Activated CD8-positive, alpha-beta T cell treated with anti-CD3 and anti-CD28 coated beads, Interleukin-2, amount 10 ng/mL, durations not matched to agents 7 days and 5 days (primary cell): ENCODE data around the gene TRAF3IP1. TPM values are rescaled to one million over a fixed set of nuclear protein-coding genes. Genes with fewer than 3 reads are reported as not detected.
"Not testable (repeated sequence)": the region's sequence is repeated elsewhere in the genome, so short reads cannot be mapped to it uniquely, and the experiment has no call there.

Experiments
- ATAC-seq: fragments of 150-1000 bp; cut with Tn5 transposase; one replicate; pipeline ENCODE4 v1.10.0; 2021; ENCODE audit warnings: moderate library complexity
- CTCF ChIA-PET: fragments of 350-600 bp; sonication (Branson Sonifier 250); formaldehyde crosslinking; loops from one replicate; lab custom pipeline; 2021; ENCODE audit warnings: antibody characterized with exemption; lab: Charles Lee
- POLR2A ChIA-PET: fragments of 350-600 bp; sonication (Branson Sonifier 250); formaldehyde crosslinking; loops from one replicate; lab custom pipeline; 2021; ENCODE audit warnings: antibody characterized with exemption; lab: Charles Lee
- DNase-seq: peaks from one replicate; pipeline ENCODE4 v3.0.0-alpha.2; 2020
- H3K27ac Mint-ChIP-seq: one replicate; pipeline ENCODE4 v1.8.0; 2021; ENCODE audit warnings: mild to moderate bottlenecking, mixed read lengths
- H3K27me3 Mint-ChIP-seq: one replicate; pipeline ENCODE4 v1.8.0; 2021; ENCODE audit warnings: low read depth, mixed read lengths
- H3K36me3 Mint-ChIP-seq: one replicate; pipeline ENCODE4 v1.8.0; 2021; ENCODE audit warnings: low read depth, mixed read lengths
- H3K4me1 Mint-ChIP-seq: one replicate; pipeline ENCODE4 v1.8.0; 2021; ENCODE audit warnings: low read depth, mixed read lengths
- H3K4me3 Mint-ChIP-seq: one replicate; pipeline ENCODE4 v1.8.0; 2021; ENCODE audit warnings: mild to moderate bottlenecking, mixed read lengths
- H3K9me3 Mint-ChIP-seq: one replicate; pipeline ENCODE4 v1.8.0; 2022; ENCODE audit warnings: mixed read lengths; ENCODE audit not compliant: insufficient read depth
- total RNA-seq, 2 experiments: library from RNA; stranded (reverse); gene quantifications; one replicate each; pipeline ENCODE4 v1.2.3, GENCODE V29; 2021

The TRAF3IP1 gene
- total RNA-seq, 2 experiments from 2014 or later, result 7.1 to 7.5 TPM

DNA sequence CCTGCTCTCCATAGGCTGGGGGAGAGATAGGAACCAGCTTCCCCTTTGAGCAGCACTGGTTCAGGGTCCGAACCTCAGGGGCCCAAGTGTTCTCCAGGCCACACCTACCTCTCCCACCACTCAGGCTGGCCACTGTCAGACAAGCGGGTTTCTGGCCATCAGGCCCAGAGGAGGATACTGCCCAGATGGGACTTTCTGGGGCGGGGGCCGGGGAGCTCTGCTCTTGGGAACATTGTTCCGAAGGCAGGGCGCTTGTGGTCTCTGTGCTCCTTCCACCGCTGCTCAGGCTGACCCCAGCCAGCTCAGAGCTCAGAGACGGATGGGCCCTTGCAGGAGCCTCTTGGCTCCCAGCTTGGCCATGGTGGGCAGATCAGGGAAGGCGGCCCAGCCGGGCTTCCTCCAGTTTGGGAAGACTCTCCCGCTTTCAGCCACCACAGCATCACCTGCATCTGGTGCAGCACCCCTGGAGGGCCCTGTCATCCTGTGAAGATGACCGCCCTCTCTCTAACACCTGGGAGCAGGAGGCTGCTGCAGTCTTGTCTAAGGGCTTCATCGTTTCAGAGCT, 5.2 kb upstream of the TRAF3IP1 start:
- POLR2A ChIA-PET, result no interaction called here
- CTCF ChIA-PET, result no interaction called here

DNA sequence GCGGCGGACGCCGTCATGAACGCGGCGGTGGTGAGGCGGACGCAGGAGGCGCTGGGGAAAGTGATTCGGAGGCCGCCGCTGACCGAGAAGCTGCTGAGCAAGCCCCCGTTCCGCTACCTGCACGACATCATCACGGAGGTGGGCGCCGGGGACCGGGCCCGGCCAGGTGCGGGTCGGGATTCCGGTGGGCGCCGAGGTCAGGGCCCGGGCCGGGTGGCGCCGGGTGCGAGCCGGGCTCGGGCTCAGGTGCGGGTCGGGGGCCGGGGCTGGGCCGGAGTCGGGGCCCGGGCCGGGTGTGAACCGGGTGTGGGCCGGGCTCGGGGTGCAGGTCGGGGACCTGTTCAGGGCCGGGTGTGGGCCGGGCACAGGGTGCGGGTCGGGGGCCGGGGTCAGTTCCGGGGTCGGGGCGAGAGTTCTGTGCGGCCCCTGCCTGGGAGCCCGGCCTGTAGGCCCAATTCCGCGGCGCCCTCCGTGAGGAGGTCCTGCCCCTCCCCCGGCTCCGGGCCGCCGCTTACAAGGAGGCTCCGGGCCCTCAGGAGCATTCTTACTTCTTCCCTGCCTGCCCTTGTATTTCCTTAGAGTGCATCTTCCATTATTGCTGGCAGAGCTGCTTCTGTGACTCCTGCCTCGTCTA, 447 bp downstream of the TRAF3IP1 start:
- Mint-ChIP-seq H3K4me1 (peaks cover 13% of the 10 kb centered on the region), H3K4me3 (peak overlapping the region; percentile 71), H3K27me3 (peaks cover 12% of the 10 kb centered on the region), H3K27ac (no peak overlapping the region), H3K9me3 (no peaks in the 10 kb centered on the region), H3K36me3 (no peaks in the 10 kb centered on the region)
- no peak for DNase-seq
- ChIA-PET CTCF (no interaction called here), POLR2A (no interaction called here)
- ATAC-seq, result peak; percentile 46

More for the DNA sequence above, 5.2 kb upstream of the TRAF3IP1 start:
- H3K9me3 Mint-ChIP-seq, result no peaks in the 10 kb centered on the region
- DNase-seq (no peak), ATAC-seq (no peak)
- H3K4me1 Mint-ChIP-seq, result peaks cover 13% of the 10 kb centered on the region
- H3K36me3 Mint-ChIP-seq, result no peaks in the 10 kb centered on the region
- H3K4me3 Mint-ChIP-seq, result no peak overlapping the region
- no peak overlapping the region for H3K27ac Mint-ChIP-seq
- peaks cover 17% of the 10 kb centered on the region for H3K27me3 Mint-ChIP-seq

DNA sequence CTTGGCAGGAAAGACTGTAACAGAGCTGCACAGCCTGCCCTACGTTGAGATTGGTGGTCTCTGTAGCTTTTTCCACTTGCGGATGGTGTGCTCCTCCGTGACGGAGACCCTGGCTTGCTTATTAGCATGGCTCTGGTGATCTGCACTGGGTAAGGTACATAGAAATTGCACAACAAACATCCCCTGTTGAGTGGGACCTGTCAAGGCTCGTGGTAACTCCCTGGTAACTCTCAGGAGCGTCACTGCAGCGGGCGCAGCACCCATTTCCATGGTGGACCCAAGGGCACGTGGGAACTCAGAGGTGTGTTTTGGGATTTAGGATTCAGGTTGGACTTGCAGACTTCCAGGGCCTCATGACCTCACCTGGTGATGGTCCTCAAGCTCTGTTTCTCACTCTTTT, 1.1 kb downstream of the TRAF3IP1 start:
- Mint-ChIP-seq H3K4me3 (peak overlapping the region; percentile 71), H3K27ac (no peak overlapping the region), H3K9me3 (no peaks in the 10 kb centered on the region), H3K4me1 (peaks cover 13% of the 10 kb centered on the region), H3K36me3 (no peaks in the 10 kb centered on the region), H3K27me3 (peaks cover 10% of the 10 kb centered on the region)
- DNase-seq (no peak), ATAC-seq (no peak)
- ChIA-PET CTCF (no interaction called here), POLR2A (no interaction called here)

DNA sequence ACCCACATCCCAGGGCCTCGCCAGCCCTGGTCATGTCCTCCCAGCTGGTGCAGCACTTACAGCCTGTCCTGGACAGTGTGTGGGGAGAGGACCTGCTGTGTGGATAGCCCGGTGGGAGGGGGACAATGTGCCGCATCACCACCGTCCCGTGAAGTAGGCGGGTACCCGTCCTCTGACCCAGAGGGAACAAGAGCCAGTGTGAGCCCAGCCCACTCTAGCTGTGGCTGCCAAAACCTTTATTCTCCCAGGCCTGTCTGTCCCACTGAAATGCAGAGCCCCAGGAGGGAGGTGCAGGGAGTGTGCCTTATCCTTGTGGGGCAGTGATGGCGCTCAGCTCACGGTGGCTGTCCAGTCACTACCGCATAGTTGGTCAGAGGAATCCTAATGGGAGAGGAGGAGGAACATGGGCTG, 1.7 kb downstream of the TRAF3IP1 start:
- DNase-seq, result no peak
- POLR2A ChIA-PET, result no interaction called here
- Mint-ChIP-seq H3K4me1 (peaks cover 13% of the 10 kb centered on the region), H3K27ac (no peak overlapping the region), H3K36me3 (no peaks in the 10 kb centered on the region), H3K27me3 (peaks cover 9% of the 10 kb centered on the region), H3K4me3 (no peak overlapping the region), H3K9me3 (no peaks in the 10 kb centered on the region)
- CTCF ChIA-PET, result no interaction called here
- ATAC-seq, result no peak

DNA sequence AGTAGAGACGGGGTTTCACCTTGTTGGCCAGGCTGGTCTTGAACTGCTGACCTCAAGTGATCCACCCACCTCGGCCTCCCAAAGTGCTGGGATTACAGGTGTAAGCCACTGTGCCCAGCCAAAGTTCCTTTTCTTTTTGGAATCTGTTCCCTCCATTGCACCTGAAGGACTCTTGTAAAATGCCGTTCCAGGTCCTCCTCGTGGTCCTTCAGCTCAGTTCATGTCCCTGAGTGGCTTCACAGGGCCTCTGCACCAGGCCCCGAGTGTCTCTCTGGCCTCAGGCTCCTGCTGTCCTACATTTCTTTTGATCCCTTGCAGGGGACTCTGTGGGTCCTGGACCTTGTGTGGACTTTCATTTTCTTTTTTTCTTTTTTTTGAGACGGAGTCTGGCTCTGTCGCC, 3.9 kb downstream of the TRAF3IP1 start:
- H3K36me3 Mint-ChIP-seq, ATAC-seq, POLR2A ChIA-PET, H3K4me3 Mint-ChIP-seq, H3K27ac Mint-ChIP-seq, H3K27me3 Mint-ChIP-seq, H3K9me3 Mint-ChIP-seq, DNase-seq, CTCF ChIA-PET: not testable (repeated sequence)
- H3K4me1 Mint-ChIP-seq, result peaks cover 11% of the 10 kb centered on the region

DNA sequence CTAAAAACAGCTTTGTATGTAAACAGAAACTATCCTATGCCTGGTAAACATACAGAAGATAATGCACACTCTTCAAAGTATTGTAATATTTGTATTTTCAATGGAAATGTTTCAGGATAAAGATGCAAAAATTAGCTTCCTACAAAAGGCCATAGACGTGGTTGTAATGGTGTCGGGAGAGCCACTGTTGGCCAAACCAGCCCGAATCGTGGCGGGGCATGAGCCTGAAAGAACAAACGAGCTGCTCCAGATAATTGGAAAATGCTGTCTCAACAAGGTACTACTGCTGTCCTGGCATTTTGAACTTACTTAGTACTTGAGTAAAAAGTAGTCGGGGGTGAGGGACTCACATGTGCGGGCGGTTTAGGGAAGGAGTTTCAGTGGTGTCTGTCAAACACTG, 5.4 kb downstream of the TRAF3IP1 start:
- peaks cover 2% of the 10 kb centered on the region for H3K36me3 Mint-ChIP-seq
- H3K9me3 Mint-ChIP-seq, result no peaks in the 10 kb centered on the region
- ChIA-PET CTCF (no interaction called here), POLR2A (no interaction called here)
- H3K27ac Mint-ChIP-seq, result no peak overlapping the region
- H3K4me1 Mint-ChIP-seq, result peaks cover 5% of the 10 kb centered on the region
- no peak for ATAC-seq
- DNase-seq, result no peak
- H3K27me3 Mint-ChIP-seq, result no peaks in the 10 kb centered on the region
- no peak overlapping the region for H3K4me3 Mint-ChIP-seq

DNA sequence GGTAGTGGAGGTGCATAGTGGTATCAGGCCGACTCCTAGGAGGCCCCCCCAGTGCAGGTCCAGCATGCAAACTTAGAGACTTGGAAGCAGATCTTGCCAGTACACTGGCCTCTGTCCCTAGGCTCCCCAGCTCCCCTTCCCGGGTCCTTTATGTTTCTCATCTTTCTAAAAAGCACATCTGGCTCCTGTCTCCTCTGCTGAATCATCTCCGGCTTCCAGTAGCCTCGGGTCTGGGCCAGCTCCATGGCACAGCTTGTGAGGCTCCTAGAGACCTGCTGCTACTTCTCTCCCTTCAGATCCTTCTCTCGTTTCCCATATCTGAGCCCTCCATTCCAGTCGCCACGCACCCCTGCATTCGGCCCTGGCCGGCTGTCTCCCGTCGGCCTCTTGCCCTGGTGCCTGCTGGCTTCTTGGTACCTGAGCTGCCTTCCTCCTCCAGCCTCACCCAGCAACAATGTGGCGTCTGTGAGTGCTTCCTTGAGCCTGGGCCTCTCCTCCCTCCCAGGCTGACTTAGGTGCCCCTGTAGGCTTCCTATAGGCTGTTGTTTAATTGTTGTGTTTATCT, 6.6 kb downstream of the TRAF3IP1 start:
- Mint-ChIP-seq H3K4me3 (no peak overlapping the region), H3K36me3 (peaks cover 2% of the 10 kb centered on the region), H3K4me1 (no peaks in the 10 kb centered on the region), H3K9me3 (no peaks in the 10 kb centered on the region), H3K27me3 (no peaks in the 10 kb centered on the region), H3K27ac (no peak overlapping the region)
- POLR2A ChIA-PET, result no interaction called here
- DNase-seq (no peak), ATAC-seq (no peak)
- CTCF ChIA-PET, result no interaction called here

DNA sequence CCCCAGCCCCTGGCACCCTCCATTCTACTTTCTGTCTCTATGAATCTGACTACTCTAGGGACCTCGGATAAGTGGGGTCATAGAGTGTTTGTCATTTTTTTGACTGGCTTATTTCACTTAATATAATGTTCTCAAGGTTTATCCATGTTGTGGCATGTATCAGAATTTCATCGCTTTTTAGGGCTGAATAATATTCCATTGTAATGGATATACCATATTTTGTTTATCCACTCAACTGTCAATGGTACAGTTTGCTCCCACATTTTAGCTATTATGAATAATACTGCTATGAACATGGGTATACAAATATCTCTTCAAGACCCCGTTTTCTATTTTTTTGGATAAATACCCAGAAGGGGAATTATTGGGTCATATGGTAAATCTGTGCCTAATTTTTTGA, 7.4 kb downstream of the TRAF3IP1 start:
- DNase-seq (no peak), ATAC-seq (no peak)
- H3K9me3 Mint-ChIP-seq, result no peaks in the 10 kb centered on the region
- peaks cover 2% of the 10 kb centered on the region for H3K36me3 Mint-ChIP-seq
- no peaks in the 10 kb centered on the region for H3K27me3 Mint-ChIP-seq
- no peaks in the 10 kb centered on the region for H3K4me1 Mint-ChIP-seq
- ChIA-PET CTCF (no interaction called here), POLR2A (no interaction called here)
- H3K27ac Mint-ChIP-seq, result no peak overlapping the region
- no peak overlapping the region for H3K4me3 Mint-ChIP-seq

DNA sequence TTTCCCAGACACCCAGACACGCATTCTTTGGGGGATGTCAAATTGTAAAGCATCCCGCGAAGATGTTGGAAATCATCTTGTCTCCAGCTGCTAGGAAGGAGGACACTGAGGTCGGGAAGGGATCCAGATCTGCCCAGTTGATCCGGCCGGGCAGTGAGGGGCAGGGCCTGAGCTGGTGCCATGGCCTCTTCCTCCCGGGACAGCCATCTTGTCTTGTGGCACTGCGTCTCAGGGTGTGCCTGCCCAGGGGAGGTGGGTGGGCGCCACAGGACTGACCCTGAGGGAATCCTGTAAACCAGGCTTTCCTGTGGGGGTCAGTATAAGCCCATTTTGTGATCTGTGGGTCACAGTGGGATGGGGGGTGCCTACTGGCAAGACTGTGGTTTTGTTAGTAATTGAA, 10.1 kb downstream of the TRAF3IP1 start:
- Mint-ChIP-seq H3K36me3 (peaks cover 2% of the 10 kb centered on the region), H3K9me3 (no peaks in the 10 kb centered on the region), H3K4me3 (no peak overlapping the region), H3K4me1 (no peaks in the 10 kb centered on the region), H3K27me3 (no peaks in the 10 kb centered on the region), H3K27ac (no peak overlapping the region)
- DNase-seq (no peak), ATAC-seq (no peak)
- ChIA-PET POLR2A (no interaction called here), CTCF (no interaction called here)

DNA sequence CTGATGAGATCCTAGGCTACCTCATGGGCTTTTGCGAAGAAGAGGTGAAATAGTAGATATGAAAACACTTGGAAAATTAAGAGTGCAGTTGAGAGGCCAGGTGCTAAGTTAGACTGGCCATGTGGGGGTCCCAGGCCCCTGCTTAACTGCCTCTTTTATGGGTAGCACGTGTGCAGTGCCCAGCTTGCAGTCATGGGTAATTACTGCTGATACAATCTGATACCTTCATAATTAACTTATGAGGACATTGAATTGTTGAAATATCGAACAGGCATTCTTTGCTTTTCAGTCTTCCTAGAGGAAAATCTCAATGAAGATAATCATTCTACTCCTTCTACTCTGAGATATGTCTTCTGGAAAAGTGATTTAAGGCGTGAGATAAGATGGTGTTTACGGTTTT, 11.6 kb downstream of the TRAF3IP1 start:
- no peak overlapping the region for H3K4me3 Mint-ChIP-seq
- H3K36me3 Mint-ChIP-seq, result peaks cover 2% of the 10 kb centered on the region
- H3K9me3 Mint-ChIP-seq, result no peaks in the 10 kb centered on the region
- no peaks in the 10 kb centered on the region for H3K4me1 Mint-ChIP-seq
- H3K27ac Mint-ChIP-seq, result no peak overlapping the region
- ChIA-PET POLR2A (no interaction called here), CTCF (no interaction called here)
- DNase-seq (no peak), ATAC-seq (no peak)
- H3K27me3 Mint-ChIP-seq, result no peaks in the 10 kb centered on the region

DNA sequence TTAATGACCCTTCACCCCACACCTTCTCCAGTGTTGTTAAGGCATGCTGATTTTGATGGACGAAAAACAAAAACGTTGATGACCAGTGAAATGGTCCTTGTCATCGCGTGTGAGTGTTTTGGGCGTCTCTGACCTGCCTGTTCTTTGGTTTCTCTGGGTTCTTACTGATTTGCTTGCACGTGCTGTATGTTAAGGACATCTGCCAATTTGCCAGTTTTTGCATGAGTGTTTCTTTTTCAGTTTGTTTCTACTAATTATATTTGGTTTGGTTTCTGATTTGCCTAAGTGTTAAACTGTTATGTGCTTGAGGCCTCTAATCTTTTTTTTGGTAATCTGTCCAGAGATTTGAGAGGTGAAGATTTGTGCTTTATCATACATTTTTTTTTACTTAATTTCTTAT, 14.6 kb downstream of the TRAF3IP1 start:
- H3K36me3 Mint-ChIP-seq, result no peaks in the 10 kb centered on the region
- no peaks in the 10 kb centered on the region for H3K9me3 Mint-ChIP-seq
- ATAC-seq (no peak), DNase-seq (no peak)
- ChIA-PET POLR2A (interaction anchor here (0.6 kb wide), 1 partner anchor 185 kb away, joined by 3 read pairs; no protein-coding TSS in a partner anchor), CTCF (no interaction called here)
- H3K4me3 Mint-ChIP-seq, result no peak overlapping the region
- H3K4me1 Mint-ChIP-seq, result peaks cover 14% of the 10 kb centered on the region
- no peaks in the 10 kb centered on the region for H3K27me3 Mint-ChIP-seq
- no peak overlapping the region for H3K27ac Mint-ChIP-seq

DNA sequence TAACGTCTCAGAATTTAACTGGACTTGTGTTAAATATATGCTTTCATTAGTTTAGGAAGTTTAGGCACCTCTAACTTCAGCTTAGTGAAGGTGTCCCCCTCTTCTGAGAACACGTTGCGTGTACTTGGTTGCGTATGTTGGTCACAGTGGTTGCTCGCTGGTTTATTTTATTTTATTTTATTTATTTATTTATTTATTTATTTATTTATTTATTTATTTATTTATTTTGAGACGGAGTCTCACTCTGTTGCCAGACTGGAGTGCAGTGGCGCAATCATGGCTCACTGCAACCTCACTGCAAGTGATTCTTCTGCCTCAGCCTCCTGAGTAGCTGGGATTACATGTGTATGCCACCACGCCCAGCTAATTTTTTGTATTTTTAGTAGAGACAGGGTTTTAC, 15.3 kb downstream of the TRAF3IP1 start:
- peaks cover 14% of the 10 kb centered on the region for H3K4me1 Mint-ChIP-seq
- ATAC-seq, CTCF ChIA-PET, DNase-seq, H3K9me3 Mint-ChIP-seq, H3K4me3 Mint-ChIP-seq, H3K27ac Mint-ChIP-seq, H3K36me3 Mint-ChIP-seq, H3K27me3 Mint-ChIP-seq: not testable (repeated sequence)
- POLR2A ChIA-PET, result interaction anchor here (0.6 kb wide), 1 partner anchor 184 kb away, joined by 3 read pairs; no protein-coding TSS in a partner anchor
